NCI-H2196 treated with DMSO at 0.1 percent for 48 hours (cell line): ENCODE results near the gene NAXD.
"Not testable (repeated sequence)": the region's sequence is repeated elsewhere in the genome, so short reads cannot be mapped to it uniquely, and the experiment has no call there.

Source experiments
- DNase-seq: peaks from one replicate; lab custom pipeline; 2025; ENCODE audit not compliant: unreplicated experiment; lab: John Stamatoyannopoulos, UW

The NAXD gene

GRCh38 chr13:110662777-110663443 lies 47.6 kb downstream of the NAXD start:
- no peak for DNase-seq

DNA sequence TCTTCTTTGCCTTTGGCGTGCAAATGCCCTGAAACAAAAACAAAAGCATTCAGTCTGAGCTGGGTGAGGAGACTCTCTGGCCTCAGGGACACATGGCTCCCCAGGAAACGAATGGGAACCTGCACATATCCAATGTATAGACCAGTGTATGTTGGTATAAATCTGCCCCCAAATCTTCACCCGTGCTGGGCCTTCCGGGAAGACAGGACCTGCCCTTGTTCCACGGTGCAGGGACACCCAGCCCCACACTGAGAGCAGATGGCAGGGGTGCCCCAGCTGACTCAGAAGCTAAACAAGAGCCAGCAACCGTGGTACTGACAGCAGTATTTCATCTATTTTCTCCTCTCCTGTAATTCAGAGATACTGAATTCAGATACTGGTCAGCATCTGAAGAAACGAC lies 48.1 kb downstream of the NAXD start:
- no peak for DNase-seq

GRCh38 chr13:110664041-110664440 lies 48.7 kb downstream of the NAXD start:
- no peak for DNase-seq

- no peak for DNase-seq
These were observed 49.3 kb downstream of the NAXD start for GRCh38 chr13:110664673-110665072.

DNA sequence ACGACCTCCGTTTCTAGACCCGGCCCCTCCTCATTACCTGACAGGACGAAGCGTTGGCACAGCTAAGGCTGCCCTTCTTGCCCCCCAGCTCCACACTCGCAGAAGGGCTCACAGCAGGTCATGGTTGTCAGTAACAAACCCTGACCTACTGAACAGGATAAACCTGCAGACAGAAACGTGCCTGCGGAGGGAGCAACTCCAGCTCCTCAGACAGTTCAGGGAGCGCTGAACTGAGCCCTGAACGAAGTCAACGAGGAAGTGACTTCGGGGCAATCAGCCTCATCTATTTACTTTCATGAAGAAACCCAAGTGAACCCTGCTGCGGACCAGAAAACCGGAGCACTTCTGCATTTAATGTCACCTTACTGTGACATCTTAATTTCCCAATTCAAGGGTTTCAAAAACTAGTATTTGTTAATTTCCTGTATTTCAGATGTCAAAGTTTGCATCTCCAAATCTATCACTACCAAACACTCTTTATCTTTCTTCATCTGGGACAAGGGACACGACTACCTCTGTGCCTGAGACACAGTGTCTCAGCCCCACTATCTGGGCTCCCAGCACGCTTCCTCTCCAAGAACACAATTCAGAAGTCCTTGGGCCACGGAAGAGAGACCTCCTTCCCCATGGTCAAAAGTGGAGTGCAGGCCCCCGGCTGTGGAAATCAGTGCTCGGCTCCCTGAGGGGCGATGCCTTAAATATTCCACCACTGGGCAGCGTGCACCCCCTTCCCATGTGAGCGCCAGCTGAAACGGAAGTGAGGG lies 50.3 kb downstream of the NAXD start:
- no peak for DNase-seq

- DNase-seq = no peak
These were observed 50.8 kb downstream of the NAXD start for GRCh38 chr13:110666255-110666533.

- DNase-seq = no peak
These were observed 53.7 kb downstream of the NAXD start for GRCh38 chr13:110669036-110669435.

GRCh38 chr13:110669814-110670213 lies 54.5 kb downstream of the NAXD start:
- DNase-seq = not testable (repeated sequence)

GRCh38 chr13:110676595-110677587 lies 61.5 kb downstream of the NAXD start:
- no peak for DNase-seq

GRCh38 chr13:110677731-110678545 lies 62.6 kb downstream of the NAXD start:
- DNase-seq = no peak

DNA sequence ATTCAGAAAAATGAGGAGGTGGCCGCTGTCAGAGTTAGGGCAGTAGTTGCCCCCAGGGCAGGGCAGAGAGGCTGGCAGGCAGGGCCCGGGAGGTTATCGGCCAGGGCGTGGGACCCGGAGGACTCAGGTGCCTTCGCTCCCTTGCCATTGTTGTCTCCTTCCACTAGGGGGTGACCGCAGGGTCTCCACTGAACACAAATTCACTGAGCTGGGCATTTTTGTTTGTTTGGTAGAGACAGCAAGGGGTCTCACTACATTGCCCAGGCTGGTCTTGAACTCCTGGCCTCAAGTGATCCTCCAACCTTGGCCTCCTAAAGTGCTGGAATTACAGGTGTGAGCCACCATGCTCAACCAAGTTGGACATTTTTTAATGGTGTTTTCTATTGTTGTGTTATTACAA lies 65.5 kb downstream of the NAXD start:
- no peak for DNase-seq

- no peak for DNase-seq
These were observed 66.7 kb downstream of the NAXD start for GRCh38 chr13:110681868-110682550.

DNA sequence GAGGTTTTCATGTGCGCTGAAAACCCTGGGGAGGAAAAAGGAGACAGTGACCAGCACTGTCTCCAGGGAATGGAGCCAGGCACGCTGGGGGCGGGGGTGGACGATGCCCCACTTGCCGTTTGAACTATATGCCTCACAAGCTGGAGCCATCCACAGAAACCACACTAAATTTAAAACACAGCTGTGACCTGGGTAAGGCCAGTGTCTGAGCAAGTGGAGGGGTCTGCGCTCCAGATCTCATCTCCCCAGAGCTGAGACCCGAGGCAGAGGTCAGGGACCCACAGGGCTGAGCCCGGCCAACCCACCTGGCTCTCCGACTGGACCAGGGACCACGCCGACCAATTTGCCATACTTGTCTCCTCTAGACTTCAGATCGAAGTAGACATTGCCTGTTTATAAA lies 67.4 kb downstream of the NAXD start:
- no peak for DNase-seq

DNA sequence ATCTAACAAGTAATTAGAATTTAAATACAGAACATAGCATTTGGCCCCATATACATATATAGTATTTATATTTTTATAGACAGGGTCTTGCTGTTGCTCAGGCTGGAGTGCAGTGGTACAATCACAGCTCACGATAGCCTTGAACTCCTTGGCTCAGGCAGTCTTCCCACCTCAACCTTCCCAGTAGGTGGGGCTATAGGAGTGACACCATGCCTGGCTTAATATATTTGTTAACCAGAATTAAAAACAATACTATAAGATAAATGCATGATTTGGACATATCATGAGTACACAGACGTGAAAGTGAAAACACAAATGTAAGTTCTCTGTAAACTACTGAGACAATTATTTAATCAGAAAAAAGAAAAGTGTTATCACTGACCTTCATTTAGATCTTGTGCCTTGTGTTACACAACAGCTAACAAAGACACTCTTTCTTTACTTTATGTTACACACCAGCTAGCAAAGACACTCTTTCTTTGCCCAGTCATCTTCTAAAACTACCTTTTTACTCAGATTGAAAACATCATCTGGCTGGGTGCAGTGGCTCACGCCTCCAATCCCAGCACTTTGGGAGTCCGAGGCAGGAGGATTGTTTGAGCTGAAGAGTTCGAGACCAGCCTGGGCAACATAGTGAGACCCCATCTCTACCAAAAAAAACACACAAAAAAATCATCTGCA lies 68.0 kb downstream of the NAXD start:
- no peak for DNase-seq

- no peak for DNase-seq
These were observed 68.6 kb downstream of the NAXD start for GRCh38 chr13:110683921-110684320.

- no peak for DNase-seq
These were observed 69.2 kb downstream of the NAXD start for GRCh38 chr13:110684388-110685056.

GRCh38 chr13:110685305-110686020 lies 70.1 kb downstream of the NAXD start:
- DNase-seq = no peak

DNA sequence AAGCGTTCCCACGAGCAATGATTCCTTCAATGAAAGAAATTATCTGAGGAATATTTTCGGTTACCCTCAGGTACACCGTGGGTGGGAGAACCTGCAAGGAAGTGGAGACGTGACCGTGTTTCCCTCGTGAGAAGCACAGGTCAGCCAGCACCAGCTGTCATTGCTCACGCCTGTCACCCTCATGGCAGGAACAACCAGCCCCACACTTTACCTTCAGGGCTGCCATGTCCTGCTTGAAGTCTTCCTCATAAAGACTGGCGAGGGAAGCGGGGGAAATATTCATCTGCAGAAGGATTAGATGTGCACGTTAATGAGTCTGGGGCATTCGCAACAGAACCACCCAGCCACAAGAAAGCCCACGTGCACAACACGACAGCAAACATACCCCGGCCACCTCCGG lies 72.4 kb downstream of the NAXD start:
- DNase-seq = no peak

GRCh38 chr13:110689041-110689440 lies 73.7 kb downstream of the NAXD start:
- DNase-seq = no peak
